ENCODE results near the gene DNM1L. TPM values are rescaled to one million over a fixed set of nuclear protein-coding genes. Genes with fewer than 3 reads are reported as not detected.

Gene DNM1L
- total RNA-seq (2011; cell fraction: chromatin; rRNA removed; ENCODE audit: low replicate concordance) = 53.2 and 202 TPM in 2 replicates
- 26.0 and 40.5 TPM in 2 replicates for total RNA-seq (2011; cell fraction: nucleolus; rRNA removed)
- 58.5 and 76.0 TPM in 2 replicates for total RNA-seq (2011; cell fraction: nucleoplasm; rRNA removed)
- total RNA-seq (2014; rRNA removed) (42.3 and 49.6 TPM in 2 replicates), total RNA-seq (2014; rRNA removed; fragmentation: Illumina TruSeq; extraction: Trizol) (79.1 and 86.8 TPM in 2 replicates), total RNA-seq (2015; rRNA removed; fragmentation: Illumina TruSeq; extraction: Trizol) (73.0 and 76.4 TPM in 2 replicates), total RNA-seq (2021) (48.8 and 61.5 TPM in 2 replicates), polyA plus RNA-seq (2011; rRNA removed) (72.4 and 82.8 TPM in 2 replicates), polyA plus RNA-seq (2014; fragmentation: Illumina TruSeq; extraction: Trizol) (56.6 and 69.8 TPM in 2 replicates), polyA plus RNA-seq (2014; fragmentation: Nextera tagmentation; extraction: Ambion mirVana) (10 to 100 TPM; 24.1 to 46.2 TPM), polyA plus RNA-seq (2014; rRNA removed) (46.6 and 54.5 TPM in 2 replicates), polyA minus RNA-seq (2011; rRNA and poly(A)+ RNA removed) (105 and 108 TPM in 2 replicates), Bru-seq, nascent RNA (percentile 80 among the genes with signal in this experiment), BruChase-seq, experiment 1, labeled RNA remaining after a 2-hour chase (percentile 85 among the genes with signal in this experiment), BruChase-seq, experiment 2, labeled RNA remaining after a 6-hour chase (percentile 84 among the genes with signal in this experiment)
- polyA plus RNA-seq (2011; cell fraction: cytosol; rRNA removed) = 13.3 and 29.2 TPM in 2 replicates
- 64.7 and 86.6 TPM in 2 replicates for polyA plus RNA-seq (2011; cell fraction: nucleus; rRNA removed)
- 42.7 and 43.3 TPM in 2 replicates for polyA plus RNA-seq (2012)
- polyA minus RNA-seq (2011; cell fraction: cytosol; rRNA and poly(A)+ RNA removed) = 28.9 and 36.7 TPM in 2 replicates
- 60.2 and 106 TPM in 2 replicates for polyA minus RNA-seq (2011; cell fraction: nucleus; rRNA and poly(A)+ RNA removed)
- long read RNA-seq, experiment 1, full-length matches to known transcripts = 152 of 213 reads
- long read RNA-seq, experiment 1, partial matches to known transcripts = 33 of 213 reads
- long read RNA-seq, experiment 1, other reads (novel, unspliced or antisense) = 28 of 213 reads
- long read RNA-seq, experiment 2, full-length matches to known transcripts = 19 of 61 reads
- long read RNA-seq, experiment 2, partial matches to known transcripts = 12 of 61 reads
- long read RNA-seq, experiment 2, other reads (novel, unspliced or antisense) = 30 of 61 reads
- long read RNA-seq, experiment 3, full-length matches to known transcripts = 26 of 44 reads
- long read RNA-seq, experiment 3, partial matches to known transcripts = 13 of 44 reads
- long read RNA-seq, experiment 3, other reads (novel, unspliced or antisense) = 5 of 44 reads

DNA sequence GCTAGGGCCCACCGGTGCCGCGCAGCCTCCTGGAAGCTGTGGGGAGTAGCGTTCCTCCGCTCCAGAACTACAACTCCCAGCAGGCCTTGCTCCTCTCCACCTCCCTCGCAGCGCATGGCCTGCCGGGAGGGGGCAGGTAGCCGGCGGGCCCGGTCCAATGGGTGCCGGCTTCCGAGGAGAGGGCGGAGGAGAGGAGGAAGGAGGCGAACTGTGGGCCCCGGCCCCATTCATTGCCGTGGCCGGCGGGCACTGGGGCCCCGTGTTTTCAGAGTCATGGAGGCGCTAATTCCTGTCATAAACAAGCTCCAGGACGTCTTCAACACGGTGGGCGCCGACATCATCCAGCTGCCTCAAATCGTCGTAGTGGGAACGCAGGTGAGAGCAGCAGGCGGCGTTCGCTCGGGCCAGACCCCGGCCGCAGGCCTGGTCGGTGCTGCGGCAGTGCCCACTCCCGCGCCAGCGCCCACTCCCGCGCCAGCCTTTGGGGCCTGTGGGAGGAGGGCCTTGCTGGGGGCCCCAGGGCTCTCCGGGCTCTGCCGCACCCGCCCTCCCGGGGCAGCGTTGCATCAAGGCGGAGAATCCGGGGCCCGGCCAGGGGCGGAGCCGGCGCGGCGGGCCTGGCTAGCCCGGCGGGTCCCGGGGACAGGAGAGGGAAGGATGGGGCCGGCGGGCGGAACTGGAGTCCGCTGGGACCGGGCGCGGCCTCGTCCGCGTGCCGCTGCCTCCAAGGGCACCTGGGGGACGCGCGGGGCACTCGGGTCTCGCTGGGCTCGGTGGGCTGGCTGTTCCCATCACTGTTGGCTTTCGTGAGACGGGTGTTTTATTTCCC lies at the start of gene DNM1L:
TSS of gene DNM1L (plus strand) at position 211 of the 829 bp plus-strand sequence. CDS start at position 274, 63 bp downstream.
- H3K27ac ChIP-seq (ENCODE audit: extremely low read depth, low read depth, low read length) = peak within 1 kb of the TSS; percentile 91
- peak within 1 kb of the TSS; percentile 98 for H3K4me3 ChIP-seq
- peak; percentile 97 for ATAC-seq
- peaks cover 49% of the 10 kb centered on the region for H3K79me2 ChIP-seq (ENCODE audit: control insufficient read depth, insufficient read depth, low read length)
- intact Hi-C loops (cut with micrococcal nuclease) (no loop called here), in situ Hi-C loops (cut with MboI) (no loop called here)
- FAIRE-seq = peak; percentile 93
- ChIA-PET CTCF (ENCODE audit: low intra/inter-chr PET ratio) (no interaction called here), POLR2A (interaction anchor here (0.7 to 0.9 kb wide), 3 partner anchors 10 to 29 kb away, joined by 3 to 4 read pairs (median 3); no protein-coding TSS in a partner anchor)
- H2AFZ ChIP-seq (ENCODE audit: low read depth, low read length) = peak within 1 kb of the TSS; percentile 98
- H3K9me1 ChIP-seq (ENCODE audit: control insufficient read depth, insufficient read depth, low read length) = no peaks in the 10 kb centered on the region
- peaks cover 0 to 13% of the 10 kb centered on the region in 2 experiments; a peak in 3 of 5 replicates for H3K4me1 ChIP-seq (replicated peaks in 1 of 2; ENCODE audit: control insufficient read depth in 2 of 2, insufficient read depth in 2 of 2, low read length in 2 of 2)
- H3K9me3 ChIP-seq (replicated peaks; ENCODE audit: control insufficient read depth, insufficient read depth, low read depth, low read length) = no peaks in the 10 kb centered on the region
- DNase-seq (ENCODE audit: extremely low read depth in 1 of 4, low spot score in 3 of 4) = peak; percentile 95
- H3K4me2 ChIP-seq (ENCODE audit: insufficient read depth, low read length) = peak within 1 kb of the TSS; percentile 87
- H4K20me1 ChIP-seq (replicated peaks; ENCODE audit: control insufficient read depth, insufficient read depth, low read length) = no peaks in the 10 kb centered on the region
- H3K27me3 ChIP-seq (ENCODE audit: control insufficient read depth in 2 of 2, insufficient read depth in 2 of 2, low read length in 2 of 2) = no peaks in the 10 kb centered on the region
- under 1% methylated on average over 28 of the region's 76 CpGs for WGBS (ENCODE audit: insufficient coverage, low coverage, missing lambda C conversion rate)
- H3K36me3 ChIP-seq (ENCODE audit: control insufficient read depth, insufficient read depth, low read length) = peaks cover 15% of the 10 kb centered on the region; the same call in 2 of the 3 replicates
- BruUV-seq (replicated peaks) = no TSS peak
- H3K9ac ChIP-seq (ENCODE audit: insufficient read depth in 1 of 2, low read depth in 2 of 2, low read length in 2 of 2) = peak within 1 kb of the TSS; percentile 84 to 94
- peak; percentile 44 for TF ChIP-seq POU5F1 (IDR thresholded peaks at IDR 0.05; ENCODE audit: borderline replicate concordance, low read depth, low read length, partially characterized antibody)
- peak; percentile 55 for TF ChIP-seq FUS (optimal IDR thresholded peaks at IDR 0.05; ENCODE audit: low read depth, low read length)
- TF ChIP-seq MCM5 (IDR thresholded peaks at IDR 0.05; ENCODE audit: low read depth) = no peak
- TF ChIP-seq FOXJ3 (CRISPR knock-in tag; IDR thresholded peaks at IDR 0.05) = no peak
- TF ChIP-seq CHD1 (IDR thresholded peaks at IDR 0.05; ENCODE audit: low read length) = peak; percentile 91
- peak; percentile 43 for TF ChIP-seq SMAD1 (IDR thresholded peaks at IDR 0.05; ENCODE audit: low read depth, low read length, partially characterized antibody)
- TF ChIP-seq, protein P1, sequence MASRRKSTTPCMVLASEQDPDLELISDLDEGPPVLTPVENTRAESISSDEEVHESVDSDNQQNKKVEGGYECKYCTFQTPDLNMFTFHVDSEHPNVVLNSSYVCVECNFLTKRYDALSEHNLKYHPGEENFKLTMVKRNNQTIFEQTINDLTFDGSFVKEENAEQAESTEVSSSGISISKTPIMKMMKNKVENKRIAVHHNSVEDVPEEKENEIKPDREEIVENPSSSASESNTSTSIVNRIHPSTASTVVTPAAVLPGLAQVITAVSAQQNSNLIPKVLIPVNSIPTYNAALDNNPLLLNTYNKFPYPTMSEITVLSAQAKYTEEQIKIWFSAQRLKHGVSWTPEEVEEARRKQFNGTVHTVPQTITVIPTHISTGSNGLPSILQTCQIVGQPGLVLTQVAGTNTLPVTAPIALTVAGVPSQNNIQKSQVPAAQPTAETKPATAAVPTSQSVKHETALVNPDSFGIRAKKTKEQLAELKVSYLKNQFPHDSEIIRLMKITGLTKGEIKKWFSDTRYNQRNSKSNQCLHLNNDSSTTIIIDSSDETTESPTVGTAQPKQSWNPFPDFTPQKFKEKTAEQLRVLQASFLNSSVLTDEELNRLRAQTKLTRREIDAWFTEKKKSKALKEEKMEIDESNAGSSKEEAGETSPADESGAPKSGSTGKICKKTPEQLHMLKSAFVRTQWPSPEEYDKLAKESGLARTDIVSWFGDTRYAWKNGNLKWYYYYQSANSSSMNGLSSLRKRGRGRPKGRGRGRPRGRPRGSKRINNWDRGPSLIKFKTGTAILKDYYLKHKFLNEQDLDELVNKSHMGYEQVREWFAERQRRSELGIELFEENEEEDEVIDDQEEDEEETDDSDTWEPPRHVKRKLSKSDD (conservative IDR thresholded peaks at IDR 0.05; ENCODE audit: low read length) = no peak
- peak; percentile 38 to 89 (median 85) for TF ChIP-seq YY1 (IDR thresholded peaks at IDR 0.05; ENCODE audit: borderline replicate concordance in 1 of 3, control insufficient read depth in 1 of 3, extremely low read depth in 1 of 3, insufficient read depth in 3 of 3, insufficient read length in 1 of 3, insufficient replicate concordance in 2 of 3, low read depth in 1 of 3, low read length in 2 of 3)
- no peak for TF ChIP-seq RUNX1 (IDR thresholded peaks at IDR 0.05; ENCODE audit: low read depth)
- TF ChIP-seq ZBTB8A (IDR thresholded peaks at IDR 0.05; ENCODE audit: partially characterized antibody) = no peak
